Activated naive CD4-positive, alpha-beta T cell (primary cell): ENCODE results near the gene MPL.

ENCODE experiments used
- DNase-seq, 4 experiments: peaks; one replicate each; lab custom pipeline; 2025; lab: John Stamatoyannopoulos, UW

Gene MPL

GRCh38 chr1:43306688-43307457 lies 30.7 kb upstream of the MPL start:
- no peak for DNase-seq

GRCh38 chr1:43307458-43308158 lies 30.0 kb upstream of the MPL start:
- no peak for DNase-seq

- no peak for DNase-seq
Observed at GRCh38 chr1:43308635-43309404, 28.8 kb upstream of the MPL start.

GRCh38 chr1:43309405-43310025 lies 28.1 kb upstream of the MPL start:
- no peak for DNase-seq

GRCh38 chr1:43311521-43311920 lies 26.1 kb upstream of the MPL start:
- no peak for DNase-seq

- DNase-seq: no peak
Observed at GRCh38 chr1:43312212-43312623, 25.4 kb upstream of the MPL start.

- DNase-seq: no peak
Observed at GRCh38 chr1:43312663-43313515, 24.7 kb upstream of the MPL start.

GRCh38 chr1:43313771-43314170 lies 23.8 kb upstream of the MPL start:
- no peak for DNase-seq

GRCh38 chr1:43314233-43314632 lies 23.4 kb upstream of the MPL start:
- no peak for DNase-seq

- DNase-seq: no peak
Observed at GRCh38 chr1:43315481-43315880, 22.1 kb upstream of the MPL start.

GRCh38 chr1:43315963-43316737 lies 21.5 kb upstream of the MPL start:
- DNase-seq: no peak

GRCh38 chr1:43316738-43317520 lies 20.7 kb upstream of the MPL start:
- DNase-seq: no peak

- no peak for DNase-seq
Observed at GRCh38 chr1:43317817-43318471, 19.7 kb upstream of the MPL start.

- no peak for DNase-seq
Observed at GRCh38 chr1:43318831-43319230, 18.8 kb upstream of the MPL start.

- no peak for DNase-seq
Observed at GRCh38 chr1:43319288-43319687, 18.3 kb upstream of the MPL start.

GRCh38 chr1:43319766-43320165 lies 17.9 kb upstream of the MPL start:
- DNase-seq: no peak

- DNase-seq: no peak
Observed at GRCh38 chr1:43321331-43321891, 16.2 kb upstream of the MPL start.

- DNase-seq: no peak
Observed at GRCh38 chr1:43322506-43322905, 15.1 kb upstream of the MPL start.

- DNase-seq: no peak
Observed at GRCh38 chr1:43324810-43325209, 12.8 kb upstream of the MPL start.
